ENCODE results near the gene SLC7A7. TPM values are rescaled to one million over a fixed set of nuclear protein-coding genes. Genes with fewer than 3 reads are reported as not detected.

The SLC7A7 gene
- total RNA-seq, 1 experiment from 2014 or later, result 443 TPM

- Histone ChIP-seq H3K36me3 (ENCODE audit: control insufficient read depth, insufficient read depth, low read length) (no peaks in the 10 kb centered on the region), H3K27me3 (replicated peaks; ENCODE audit: control insufficient read depth, insufficient read depth, low read length) (no peaks in the 10 kb centered on the region), H3K4me3 (ENCODE audit: low read depth, low read length) (peak overlapping the region; percentile 13), H3K9me3 (no peaks in the 10 kb centered on the region), H3K4me1 (peaks cover 73% of the 10 kb centered on the region)
- ChIA-PET POLR2A (interaction anchor here (0.5 to 1.6 kb wide), 11 partner anchors 11 to 230 kb away, joined by 3 to 15 read pairs (median 5); partner anchors contain the start of genes LRP10, MMP14 and OXA1L), CTCF (interaction anchor here (0.6 to 1.7 kb wide), 14 partner anchors 10 to 249 kb away, joined by 3 to 6 read pairs (median 4); partner anchors contain the start of genes LRP10, MRPL52 and OXA1L)
- BruUV-seq (replicated peaks), result no TSS peak
- TF ChIP-seq CTCF (IDR thresholded peaks at IDR 0.05; ENCODE audit: insufficient read depth in 1 of 2, low read depth in 1 of 2, low read length in 1 of 2, severe bottlenecking in 1 of 2, unreplicated experiment in 1 of 2), result no peak
- DNase-seq, result peak; percentile 93 to 95
- Mint-ChIP-seq H3K27ac (ENCODE audit: unreplicated experiment) (peak overlapping the region; percentile 94), H3K9me3 (ENCODE audit: unreplicated experiment) (no peaks in the 10 kb centered on the region), H3K4me1 (ENCODE audit: low read depth, unreplicated experiment) (peaks cover 45% of the 10 kb centered on the region), H3K4me3 (ENCODE audit: unreplicated experiment) (peak overlapping the region; percentile 74), H3K36me3 (ENCODE audit: insufficient read depth, unreplicated experiment) (peaks cover 34% of the 10 kb centered on the region), H3K27me3 (ENCODE audit: insufficient read depth, unreplicated experiment) (no peaks in the 10 kb centered on the region)
- intact Hi-C loops (cut with micrococcal nuclease; ENCODE audit: unreplicated experiment), result loop anchor here (1.0 to 5.0 kb wide), 4 partner anchors 12 to 207 kb away; no protein-coding TSS in a partner anchor
These were observed 4.1 kb upstream of the SLC7A7 start for GRCh38 chr14:22819151-22819988.

- Mint-ChIP-seq H3K4me1 (ENCODE audit: low read depth, unreplicated experiment) (peaks cover 35% of the 10 kb centered on the region), H3K4me3 (ENCODE audit: unreplicated experiment) (peak overlapping the region; percentile 89), H3K27ac (ENCODE audit: unreplicated experiment) (peak overlapping the region; percentile 70), H3K36me3 (ENCODE audit: insufficient read depth, unreplicated experiment) (peaks cover 72% of the 10 kb centered on the region), H3K9me3 (ENCODE audit: unreplicated experiment) (no peaks in the 10 kb centered on the region), H3K27me3 (ENCODE audit: insufficient read depth, unreplicated experiment) (no peaks in the 10 kb centered on the region)
- DNase-seq, result no peak
- peaks cover 54% of the 10 kb centered on the region for H3K4me1 ChIP-seq
- intact Hi-C loops (cut with micrococcal nuclease; ENCODE audit: unreplicated experiment), result no loop called here
- peak overlapping the region; percentile 48 for H3K4me3 ChIP-seq (ENCODE audit: low read depth, low read length)
- no TSS peak for BruUV-seq (replicated peaks)
- no peaks in the 10 kb centered on the region for H3K27me3 ChIP-seq (replicated peaks; ENCODE audit: control insufficient read depth, insufficient read depth, low read length)
- peaks cover 2% of the 10 kb centered on the region; the same call in 1 of the 2 replicates for H3K36me3 ChIP-seq (ENCODE audit: control insufficient read depth, insufficient read depth, low read length)
- ChIA-PET POLR2A (interaction anchor here (1.0 to 1.9 kb wide), 2 partner anchors 16 to 48 kb away, joined by 3 to 5 read pairs; partner anchors contain the start of genes MRPL52 and OXA1L), CTCF (interaction anchor here (1.0 kb wide), 1 partner anchor 38 kb away, joined by 3 read pairs; no protein-coding TSS in a partner anchor)
- TF ChIP-seq CTCF (IDR thresholded peaks at IDR 0.05; ENCODE audit: insufficient read depth in 1 of 2, low read depth in 1 of 2, low read length in 1 of 2, severe bottlenecking in 1 of 2, unreplicated experiment in 1 of 2), result no peak
- no peaks in the 10 kb centered on the region for H3K9me3 ChIP-seq
These were observed 862 bp downstream of the SLC7A7 start for GRCh38 chr14:22814373-22814772.

GRCh38 chr14:22813145-22813544 is 2.1 kb downstream of the SLC7A7 start:
- no peak for TF ChIP-seq CTCF (IDR thresholded peaks at IDR 0.05; ENCODE audit: insufficient read depth in 1 of 2, low read depth in 1 of 2, low read length in 1 of 2, severe bottlenecking in 1 of 2, unreplicated experiment in 1 of 2)
- BruUV-seq (replicated peaks), result no TSS peak
- ChIA-PET CTCF (interaction anchor here (0.9 kb wide), 1 partner anchor 10 kb away, joined by 3 read pairs; no protein-coding TSS in a partner anchor), POLR2A (no interaction called here)
- no peaks in the 10 kb centered on the region for H3K9me3 ChIP-seq
- H3K36me3 ChIP-seq (ENCODE audit: control insufficient read depth, insufficient read depth, low read length), result peaks cover 2% of the 10 kb centered on the region; the same call in 1 of the 2 replicates
- no peak overlapping the region for H3K4me3 ChIP-seq (ENCODE audit: low read depth, low read length)
- Mint-ChIP-seq H3K27ac (ENCODE audit: unreplicated experiment) (peak overlapping the region; percentile 32), H3K4me3 (ENCODE audit: unreplicated experiment) (peak overlapping the region; percentile 89), H3K4me1 (ENCODE audit: low read depth, unreplicated experiment) (peaks cover 35% of the 10 kb centered on the region), H3K27me3 (ENCODE audit: insufficient read depth, unreplicated experiment) (no peaks in the 10 kb centered on the region), H3K36me3 (ENCODE audit: insufficient read depth, unreplicated experiment) (peaks cover 76% of the 10 kb centered on the region), H3K9me3 (ENCODE audit: unreplicated experiment) (no peaks in the 10 kb centered on the region)
- intact Hi-C loops (cut with micrococcal nuclease; ENCODE audit: unreplicated experiment), result no loop called here
- peaks cover 55% of the 10 kb centered on the region for H3K4me1 ChIP-seq
- no peaks in the 10 kb centered on the region for H3K27me3 ChIP-seq (replicated peaks; ENCODE audit: control insufficient read depth, insufficient read depth, low read length)
- no peak for DNase-seq

Data from Caco-2 (cell line).